Upper lobe of left lung (tissue), 6 donors: ENCODE data around the gene GRIK3. TPM values are rescaled to one million over a fixed set of nuclear protein-coding genes. Genes with fewer than 3 reads are reported as not detected.

Experiments
- ATAC-seq, 2 donors: fragments of 200-7000 bp; cut with Tn5 transposase; one replicate each; pipeline ENCODE4 v1.9.1; 2022; ENCODE audit warnings: mild to moderate bottlenecking in 2 of 2, moderate library complexity in 2 of 2; ENCODE audit not compliant: low FRiP score in 2 of 2
- DNase-seq, 2 donors: peaks; one replicate each; pipeline ENCODE4 v3.0.0-alpha.2; 2019 to 2020
- H3K27ac ChIP-seq, 4 donors: fragments of 200-600 bp; sonication (generic); one replicate each; pipeline ENCODE4 v1.5.1; 2016 to 2019
- H3K27me3 ChIP-seq, 4 donors: fragments of 200-600 bp; sonication (generic); one replicate each; pipeline ENCODE4 v1.5.1; 2017 to 2019
- H3K36me3 ChIP-seq, 4 donors: fragments of 200-600 bp; sonication (generic); one replicate each; pipeline ENCODE4 v1.5.1; 2016 to 2019
- H3K4me1 ChIP-seq, 4 donors: fragments of 200-600 bp; sonication (generic); one replicate each; pipeline ENCODE4 v1.5.1; 2018 to 2019
- H3K4me3 ChIP-seq, 4 donors: fragments of 200-600 bp; sonication (generic); one replicate each; pipeline ENCODE4 v1.5.1; 2017 to 2019; ENCODE audit warnings: mild to moderate bottlenecking in 2 of 4, moderate library complexity in 1 of 4
- H3K9me3 ChIP-seq, 4 donors: fragments of 200-600 bp; sonication (generic); one replicate each; pipeline ENCODE4 v1.5.1; 2018 to 2019
- EP300 ChIP-seq, 4 donors: sonication (generic); formaldehyde crosslinking; IDR thresholded peaks; one replicate each; pipeline ENCODE4 v1.5.1; 2017; ENCODE audit warnings: antibody characterized with exemption in 4 of 4, control low read depth in 2 of 4
- POLR2A ChIP-seq, 4 donors: fragments of 450-650 bp; IDR thresholded peaks; one replicate each; pipeline ENCODE4 v1.5.1; 2016 to 2017; ENCODE audit warnings: antibody characterized with exemption in 4 of 4, mild to moderate bottlenecking in 2 of 4
- POLR2AphosphoS5 ChIP-seq, 2 donors: sonication (generic); formaldehyde crosslinking; IDR thresholded peaks; one replicate each; pipeline ENCODE4 v1.5.1; 2017; ENCODE audit warnings: antibody characterized with exemption in 2 of 2
- WGBS, 2 donors: methylation state at CpG; one replicate each; pipeline ENCODE4 v1.1.5; 2017 to 2018; 5-methylcytosine and 5-hydroxymethylcytosine counted together
- total RNA-seq, 6 donors: library from RNA; depleted of rRNA in 4 of 6; stranded (reverse); fragments of >200 nt in 4 of 6; gene quantifications; one replicate each; pipeline versions ENCODE4 v1.1.0 to v1.2.1, GENCODE V29; 2016 to 2021
- TF ChIP-seq, protein P1 (sequence below), 6 experiments: fragments of 450-650 bp in 4 of 6; fragments of 200-600 bp in 2 of 6; sonication (generic) in 2 of 6; IDR thresholded peaks; one replicate each; pipeline ENCODE4 v1.5.1; 2016 to 2019; ENCODE audit warnings: antibody characterized with exemption in 6 of 6
- donor health status: DM: no; HTN: no; CAD: no; lungs with moderate emphysema.
- donor health status: DM: no; HTN: yes; CAD: no; lungs with severe emphysema.

The GRIK3 gene
- total RNA-seq, 6 donors from 2014 or later, result 0.10 to 0.22 TPM; not detected in 4

DNA sequence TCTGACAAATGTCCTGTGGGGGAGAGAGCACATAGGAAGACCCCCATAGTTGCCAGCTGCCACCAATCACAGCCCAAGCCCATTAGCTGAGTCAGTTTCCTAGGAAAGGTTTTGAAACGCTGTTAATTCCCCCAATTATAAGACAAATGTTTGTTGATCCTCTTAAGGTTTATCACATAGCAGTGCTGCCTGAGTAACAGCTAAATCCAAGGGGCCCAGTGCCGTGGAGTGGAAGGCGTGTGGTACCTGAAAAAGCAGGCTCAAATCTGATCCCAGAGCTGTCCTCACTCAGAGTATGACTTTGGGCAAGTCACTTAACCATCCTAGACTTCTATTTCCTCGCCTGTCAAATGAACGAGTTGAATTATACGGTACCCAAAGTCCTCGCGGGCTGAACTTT, 69.5 kb downstream of the GRIK3 start:
- H3K4me3 ChIP-seq, result no peak overlapping the region
- TF ChIP-seq EP300 (IDR thresholded peaks at IDR 0.05), result no peak
- no peaks in the 10 kb centered on the region for H3K9me3 ChIP-seq
- no peaks in the 10 kb centered on the region for H3K27me3 ChIP-seq
- no peaks in the 10 kb centered on the region for H3K36me3 ChIP-seq
- ATAC-seq (no peak), DNase-seq (no peak)
- no peak overlapping the region for H3K27ac ChIP-seq
- H3K4me1 ChIP-seq, result no peaks in the 10 kb centered on the region
- WGBS, 2 donors, result 73 to 74% methylated on average over 8 of the region's 8 CpGs

DNA sequence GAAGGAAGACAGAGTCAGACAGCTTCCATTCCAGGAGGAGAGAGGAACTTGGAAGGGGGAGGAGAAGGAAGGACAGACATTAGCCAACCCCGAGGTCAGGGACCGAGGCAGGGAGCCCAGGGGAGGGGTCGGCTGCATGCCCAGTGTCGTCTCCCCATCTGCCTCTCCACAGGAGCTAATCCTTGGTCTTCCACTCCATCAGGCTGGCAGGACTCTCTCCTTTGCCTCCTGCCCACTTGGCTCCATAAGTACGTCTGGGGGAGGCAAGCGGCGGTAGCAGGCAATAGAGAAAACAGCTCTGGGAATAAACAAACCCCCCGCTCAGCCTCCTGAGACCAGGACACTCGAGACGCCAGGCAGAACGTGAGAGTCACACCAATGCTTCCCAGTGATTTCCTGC, 71.3 kb downstream of the GRIK3 start:
- no peak overlapping the region for H3K4me3 ChIP-seq
- ATAC-seq (no peak), DNase-seq (no peak)
- no peaks in the 10 kb centered on the region for H3K27me3 ChIP-seq
- 23 to 26% methylated on average over 6 to 11 of the region's 11 CpGs for WGBS, 2 donors
- H3K36me3 ChIP-seq, result no peaks in the 10 kb centered on the region
- TF ChIP-seq, protein P1, sequence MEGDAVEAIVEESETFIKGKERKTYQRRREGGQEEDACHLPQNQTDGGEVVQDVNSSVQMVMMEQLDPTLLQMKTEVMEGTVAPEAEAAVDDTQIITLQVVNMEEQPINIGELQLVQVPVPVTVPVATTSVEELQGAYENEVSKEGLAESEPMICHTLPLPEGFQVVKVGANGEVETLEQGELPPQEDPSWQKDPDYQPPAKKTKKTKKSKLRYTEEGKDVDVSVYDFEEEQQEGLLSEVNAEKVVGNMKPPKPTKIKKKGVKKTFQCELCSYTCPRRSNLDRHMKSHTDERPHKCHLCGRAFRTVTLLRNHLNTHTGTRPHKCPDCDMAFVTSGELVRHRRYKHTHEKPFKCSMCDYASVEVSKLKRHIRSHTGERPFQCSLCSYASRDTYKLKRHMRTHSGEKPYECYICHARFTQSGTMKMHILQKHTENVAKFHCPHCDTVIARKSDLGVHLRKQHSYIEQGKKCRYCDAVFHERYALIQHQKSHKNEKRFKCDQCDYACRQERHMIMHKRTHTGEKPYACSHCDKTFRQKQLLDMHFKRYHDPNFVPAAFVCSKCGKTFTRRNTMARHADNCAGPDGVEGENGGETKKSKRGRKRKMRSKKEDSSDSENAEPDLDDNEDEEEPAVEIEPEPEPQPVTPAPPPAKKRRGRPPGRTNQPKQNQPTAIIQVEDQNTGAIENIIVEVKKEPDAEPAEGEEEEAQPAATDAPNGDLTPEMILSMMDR (IDR thresholded peaks at IDR 0.05), result no peak
- TF ChIP-seq POLR2A (IDR thresholded peaks at IDR 0.05) (no peak), EP300 (IDR thresholded peaks at IDR 0.05) (no peak), POLR2AphosphoS5 (IDR thresholded peaks at IDR 0.05) (no peak)
- no peaks in the 10 kb centered on the region for H3K4me1 ChIP-seq
- H3K9me3 ChIP-seq, result no peaks in the 10 kb centered on the region
- no peak overlapping the region for H3K27ac ChIP-seq

DNA sequence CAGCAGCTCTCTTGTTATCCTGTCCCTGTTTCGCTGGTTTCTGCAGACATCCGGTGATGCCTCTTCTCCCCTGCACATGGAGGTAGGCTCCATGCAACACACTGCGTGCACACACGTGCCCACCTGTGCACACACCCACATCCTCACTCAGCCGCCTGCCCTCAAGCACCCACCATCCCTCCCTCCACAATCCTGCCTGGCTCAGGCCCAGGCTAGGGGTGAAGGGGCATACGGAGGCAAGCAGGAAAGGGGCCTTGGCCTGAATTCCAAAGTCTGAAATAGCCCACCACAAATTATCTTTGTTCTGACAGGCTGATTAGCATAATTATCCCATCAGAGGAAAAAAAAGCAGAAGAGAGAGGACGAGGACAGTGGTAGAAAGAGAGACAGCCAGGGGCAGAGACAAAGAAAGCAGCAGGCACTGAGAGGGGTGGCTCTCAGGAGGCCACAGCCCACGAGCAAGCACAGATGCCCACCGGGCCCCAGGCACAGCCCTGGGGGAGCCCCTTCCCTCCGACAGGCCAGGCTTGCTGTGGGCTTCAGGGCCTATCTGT, 73.2 kb downstream of the GRIK3 start:
- 60% methylated on average over 10 of the region's 10 CpGs for WGBS, 2 donors
- no peak overlapping the region for H3K27ac ChIP-seq
- DNase-seq, result no peak

DNA sequence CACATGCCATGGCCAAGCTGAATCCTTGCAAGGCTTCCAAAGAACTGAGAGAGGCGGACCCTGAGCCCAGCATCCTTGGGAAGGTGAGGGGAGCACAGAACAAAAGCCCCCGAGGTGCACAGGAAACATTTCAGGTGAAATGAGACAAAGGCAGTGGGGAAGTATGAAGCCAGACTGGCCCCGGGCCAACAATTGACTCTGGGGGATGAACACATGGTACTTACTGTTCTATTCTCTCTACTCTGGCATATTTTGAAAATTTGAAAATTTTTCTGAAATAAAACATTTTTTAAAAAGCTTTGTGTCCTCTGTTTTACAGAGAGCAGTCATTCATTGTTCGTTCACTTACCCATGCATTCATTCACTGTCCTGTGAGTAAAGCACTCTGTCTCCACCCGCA, 77.7 kb downstream of the GRIK3 start:
- no peak for ATAC-seq
- H3K27ac ChIP-seq, result no peak overlapping the region
- H3K9me3 ChIP-seq, result no peaks in the 10 kb centered on the region
- H3K27me3 ChIP-seq, result no peaks in the 10 kb centered on the region
- no peaks in the 10 kb centered on the region for H3K36me3 ChIP-seq
- no peaks in the 10 kb centered on the region for H3K4me1 ChIP-seq
- TF ChIP-seq POLR2AphosphoS5 (IDR thresholded peaks at IDR 0.05) (no peak), EP300 (IDR thresholded peaks at IDR 0.05) (no peak), POLR2A (IDR thresholded peaks at IDR 0.05) (no peak)
- TF ChIP-seq, protein P1 (IDR thresholded peaks at IDR 0.05), result no peak
- WGBS, 2 donors, result 64 to 77% methylated on average over 5 of the region's 5 CpGs
- no peak overlapping the region for H3K4me3 ChIP-seq
- DNase-seq, result no peak

More for the DNA sequence above, 73.2 kb downstream of the GRIK3 start:
- H3K4me1 ChIP-seq, result no peaks in the 10 kb centered on the region
- H3K36me3 ChIP-seq, result no peaks in the 10 kb centered on the region
- H3K27me3 ChIP-seq, result no peaks in the 10 kb centered on the region
- TF ChIP-seq, protein P1 (IDR thresholded peaks at IDR 0.05), result no peak
- TF ChIP-seq POLR2A (IDR thresholded peaks at IDR 0.05) (no peak), EP300 (IDR thresholded peaks at IDR 0.05) (no peak), POLR2AphosphoS5 (IDR thresholded peaks at IDR 0.05) (no peak)
- no peak overlapping the region for H3K4me3 ChIP-seq
- ATAC-seq, result no peak
- H3K9me3 ChIP-seq, result no peaks in the 10 kb centered on the region

DNA sequence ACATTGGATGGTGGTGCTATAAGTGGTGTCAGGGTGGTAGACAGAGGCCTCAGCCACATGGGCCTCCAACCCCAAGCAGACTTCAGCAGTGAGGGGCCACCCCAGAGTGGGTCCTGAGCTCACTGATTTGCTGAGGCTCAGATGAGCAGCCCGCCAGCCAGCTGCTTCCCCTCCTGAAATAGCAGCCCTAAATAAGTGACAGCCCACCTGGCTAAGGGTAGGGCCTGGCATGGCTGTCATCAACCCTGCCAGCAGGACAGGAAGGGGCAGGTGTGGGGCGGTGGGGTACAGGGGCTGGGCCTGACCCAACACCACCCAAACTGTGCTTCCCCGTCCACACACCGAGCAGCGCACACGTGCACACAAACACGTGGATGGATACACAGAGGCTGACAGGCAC, 79.3 kb downstream of the GRIK3 start:
- no peak for DNase-seq
- ATAC-seq, result no peak
- Histone ChIP-seq H3K4me1 (no peaks in the 10 kb centered on the region), H3K27me3 (no peaks in the 10 kb centered on the region), H3K9me3 (no peaks in the 10 kb centered on the region), H3K4me3 (no peak overlapping the region), H3K36me3 (no peaks in the 10 kb centered on the region), H3K27ac (no peak overlapping the region)
- TF ChIP-seq, protein P1 (IDR thresholded peaks at IDR 0.05), result no peak
- 76 to 83% methylated on average over 3 to 5 of the region's 7 CpGs for WGBS, 2 donors
